Activated CD8-positive, alpha-beta T cell treated with anti-CD3 and anti-CD28 coated beads for 36 hours (primary cell): Measurements from ENCODE around the gene CBFA2T3. TPM values are rescaled to one million over a fixed set of nuclear protein-coding genes. Genes with fewer than 3 reads are reported as not detected.

ENCODE experiments used
- ATAC-seq: fragments of 200-7000 bp; cut with Tn5 transposase; one replicate; pipeline ENCODE4 v1.10.0; 2021; ENCODE audit warnings: mild to moderate bottlenecking, moderate library complexity
- CTCF ChIA-PET: fragments of 350-600 bp; sonication (Branson Sonifier 250); formaldehyde crosslinking; loops from one replicate; lab custom pipeline; 2021; ENCODE audit warnings: antibody characterized with exemption; lab: Charles Lee
- POLR2A ChIA-PET: fragments of 350-600 bp; sonication (Branson Sonifier 250); formaldehyde crosslinking; loops from one replicate; lab custom pipeline; 2021; ENCODE audit warnings: antibody characterized with exemption; lab: Charles Lee
- DNase-seq: peaks from one replicate; pipeline ENCODE4 v3.0.0-alpha.2; 2020
- H3K27ac Mint-ChIP-seq: one replicate; pipeline ENCODE4 v1.8.0; 2021; ENCODE audit warnings: mild to moderate bottlenecking, mixed read lengths
- H3K27me3 Mint-ChIP-seq: one replicate; pipeline ENCODE4 v1.8.0; 2021; ENCODE audit warnings: mixed read lengths
- H3K36me3 Mint-ChIP-seq: one replicate; pipeline ENCODE4 v1.8.0; 2021; ENCODE audit warnings: low read depth, mixed read lengths
- H3K4me1 Mint-ChIP-seq: one replicate; pipeline ENCODE4 v1.8.0; 2021; ENCODE audit warnings: low read depth, mixed read lengths
- H3K4me3 Mint-ChIP-seq: one replicate; pipeline ENCODE4 v1.8.0; 2021; ENCODE audit warnings: mild to moderate bottlenecking, moderate library complexity, mixed read lengths
- H3K9me3 Mint-ChIP-seq: one replicate; pipeline ENCODE4 v1.8.0; 2021; ENCODE audit warnings: mixed read lengths
- CTCF ChIP-seq: fragments of 200-600 bp; IDR thresholded peaks from one replicate; pipeline ENCODE4 v1.8.0; 2022; ENCODE audit warnings: antibody characterized with exemption, mild to moderate bottlenecking
- intact Hi-C: fragments of 100-400 bp; cut with micrococcal nuclease; formaldehyde crosslinking; loops from one replicate; pipeline ENCODE4 v1.10.0; 2022
- total RNA-seq, 2 experiments: library from RNA; stranded (reverse); gene quantifications; one replicate each; pipeline ENCODE4 v1.2.3, GENCODE V29; 2021

CBFA2T3 gene
- total RNA-seq, 2 experiments from 2014 or later, result 0.14 to 0.34 TPM

- no peak for TF ChIP-seq CTCF
- no peaks in the 10 kb centered on the region for H3K36me3 Mint-ChIP-seq
- no peak overlapping the region for H3K4me3 Mint-ChIP-seq
Measured at GRCh38 chr16:88922826-88923410, 54.1 kb downstream of the CBFA2T3 start.

GRCh38 chr16:88922114-88922825 is 54.7 kb downstream of the CBFA2T3 start:
- ATAC-seq (no peak), DNase-seq (no peak)
- POLR2A ChIA-PET, result no interaction called here
- CTCF ChIA-PET, result no interaction called here
- Mint-ChIP-seq H3K4me3 (no peak overlapping the region), H3K4me1 (peaks cover 8% of the 10 kb centered on the region), H3K27me3 (peaks cover 1% of the 10 kb centered on the region), H3K9me3 (no peaks in the 10 kb centered on the region), H3K36me3 (no peaks in the 10 kb centered on the region), H3K27ac (no peak overlapping the region)
- TF ChIP-seq CTCF, result no peak
- intact Hi-C loops, result no loop called here

More at GRCh38 chr16:88922826-88923410, 54.1 kb downstream of the CBFA2T3 start:
- DNase-seq (no peak), ATAC-seq (no peak)
- Mint-ChIP-seq H3K27me3 (peaks cover 1% of the 10 kb centered on the region), H3K9me3 (no peaks in the 10 kb centered on the region), H3K27ac (no peak overlapping the region), H3K4me1 (peaks cover 8% of the 10 kb centered on the region)
- intact Hi-C loops, result no loop called here
- ChIA-PET CTCF (no interaction called here), POLR2A (interaction anchor here (0.5 kb wide), 1 partner anchor 384 kb away, joined by 3 read pairs; no protein-coding TSS in a partner anchor)

- no peaks in the 10 kb centered on the region for H3K36me3 Mint-ChIP-seq
- H3K4me1 Mint-ChIP-seq, result peaks cover 8% of the 10 kb centered on the region
- H3K4me3 Mint-ChIP-seq, result no peak overlapping the region
- POLR2A ChIA-PET, result no interaction called here
- peaks cover 1% of the 10 kb centered on the region for H3K27me3 Mint-ChIP-seq
- DNase-seq (peak; percentile 65), ATAC-seq (peak; percentile 54)
- CTCF ChIA-PET, result no interaction called here
- no peak overlapping the region for H3K27ac Mint-ChIP-seq
- intact Hi-C loops, result no loop called here
- no peaks in the 10 kb centered on the region for H3K9me3 Mint-ChIP-seq
- no peak for TF ChIP-seq CTCF
Measured at GRCh38 chr16:88921591-88921990, 55.4 kb downstream of the CBFA2T3 start.

GRCh38 chr16:88920618-88921590 is 56.1 kb downstream of the CBFA2T3 start:
- H3K27me3 Mint-ChIP-seq, result peaks cover 1% of the 10 kb centered on the region
- ATAC-seq (peak; percentile 62), DNase-seq (peak; percentile 60)
- no peaks in the 10 kb centered on the region for H3K36me3 Mint-ChIP-seq
- H3K4me3 Mint-ChIP-seq, result no peak overlapping the region
- ChIA-PET CTCF (no interaction called here), POLR2A (interaction anchor here (0.7 kb wide), 1 partner anchor 67 kb away, joined by 3 read pairs; no protein-coding TSS in a partner anchor)
- no peak for TF ChIP-seq CTCF
- H3K9me3 Mint-ChIP-seq, result no peaks in the 10 kb centered on the region
- intact Hi-C loops, result no loop called here
- peaks cover 8% of the 10 kb centered on the region for H3K4me1 Mint-ChIP-seq
- peak overlapping the region; percentile 46 for H3K27ac Mint-ChIP-seq
